HG02970 (cell line): ENCODE data around the gene ADAM10.
"Not testable (repeated sequence)": the region's sequence is repeated elsewhere in the genome, so short reads cannot be mapped to it uniquely, and the experiment has no call there.

Experiments used
- ATAC-seq: cut with Tn5 transposase; IDR thresholded peaks from one replicate; pipeline ENCODE4 v1.9.1; 2021; ENCODE audit warnings: mild to moderate bottlenecking, moderate library complexity, moderate number of reproducible peaks; ENCODE audit not compliant: unreplicated experiment, low FRiP score

Gene ADAM10

DNA sequence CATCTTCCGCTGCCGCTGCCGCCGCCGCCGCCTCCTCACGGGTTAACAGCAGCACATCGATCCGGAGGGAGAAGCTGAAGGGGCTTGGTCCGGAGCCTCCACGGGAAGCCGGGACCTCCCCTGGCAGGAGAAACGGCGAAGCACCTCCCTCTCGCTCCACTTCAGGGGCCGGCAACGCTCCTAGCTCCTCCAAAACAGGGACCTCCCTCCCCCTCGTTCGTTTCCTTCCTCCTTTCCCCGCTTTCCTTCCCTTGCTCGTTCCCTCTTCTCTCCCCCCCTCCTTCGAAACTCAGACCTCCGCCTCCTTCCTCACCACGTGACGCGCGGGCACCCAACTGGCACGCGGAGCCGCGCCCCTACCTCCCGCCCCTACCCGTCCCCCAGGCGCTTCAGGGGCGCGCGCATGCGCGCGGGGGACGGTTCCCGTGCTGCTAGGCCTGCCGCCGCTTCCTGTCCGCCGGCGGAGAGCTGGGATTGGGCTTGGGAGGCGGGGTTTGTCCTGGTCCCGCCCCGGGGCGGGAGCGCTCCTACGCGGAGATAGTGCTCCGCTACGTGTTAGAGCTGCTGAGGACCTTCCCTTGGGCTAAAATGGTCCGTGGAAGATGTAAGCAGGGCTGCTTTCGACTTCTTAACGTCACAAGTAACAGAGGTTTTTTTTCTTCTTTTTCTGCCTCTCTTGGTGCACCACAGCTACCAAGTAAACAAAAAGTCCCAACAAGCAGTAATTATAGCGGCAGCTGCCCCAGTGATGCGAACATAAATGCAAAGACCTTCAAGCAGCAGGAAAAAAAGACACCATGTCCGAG, at the start of gene ADAM10:
Gene ADAM10 (minus strand): TSS at position 176 of the 806 bp plus-strand sequence. CDS start 173 bp downstream, at position 3.
- ATAC-seq, result peak; percentile 86

GRCh38 chr15:58797505-58797904, 48.0 kb upstream of the ADAM10 start:
- no peak for ATAC-seq

DNA sequence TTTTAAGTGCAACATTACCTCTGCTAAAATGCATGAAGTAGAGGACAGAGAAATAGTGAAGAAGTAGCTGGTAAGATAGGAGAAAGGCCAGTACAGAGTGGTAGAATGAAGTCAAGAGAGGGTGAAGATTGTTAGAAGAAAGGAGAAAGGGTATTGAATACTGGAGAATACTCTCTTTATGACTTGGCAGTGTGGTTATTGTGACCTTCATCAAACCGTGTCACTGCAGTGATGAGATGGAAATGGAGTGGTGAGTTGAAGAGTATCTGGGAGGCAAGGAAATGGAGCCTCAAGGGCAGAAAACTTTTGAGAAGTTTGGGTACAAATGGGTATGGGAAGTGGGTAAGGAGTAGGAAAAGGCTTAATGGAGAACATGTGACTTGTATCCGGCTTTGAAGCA, 46.3 kb upstream of the ADAM10 start:
- ATAC-seq, result no peak

DNA sequence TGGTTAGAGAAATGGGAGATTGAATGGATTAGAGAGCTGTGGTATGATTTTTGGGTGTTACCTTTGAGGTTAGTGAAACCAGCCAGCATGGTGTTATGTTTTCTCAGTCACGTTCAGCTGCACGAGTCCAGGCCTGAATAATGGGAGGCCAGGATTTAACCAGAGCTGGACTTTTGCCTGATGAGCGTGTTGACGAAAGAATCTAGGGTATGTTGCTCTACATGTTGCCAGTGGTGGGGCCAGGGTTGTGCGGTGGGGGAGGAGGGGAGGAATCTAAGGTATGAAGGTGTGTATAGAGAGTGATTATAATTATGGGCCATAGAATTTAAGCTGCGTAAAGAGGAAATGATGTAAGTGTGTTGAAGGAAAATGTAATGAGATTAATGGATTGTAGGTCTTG, 44.4 kb upstream of the ADAM10 start:
- no peak for ATAC-seq

DNA sequence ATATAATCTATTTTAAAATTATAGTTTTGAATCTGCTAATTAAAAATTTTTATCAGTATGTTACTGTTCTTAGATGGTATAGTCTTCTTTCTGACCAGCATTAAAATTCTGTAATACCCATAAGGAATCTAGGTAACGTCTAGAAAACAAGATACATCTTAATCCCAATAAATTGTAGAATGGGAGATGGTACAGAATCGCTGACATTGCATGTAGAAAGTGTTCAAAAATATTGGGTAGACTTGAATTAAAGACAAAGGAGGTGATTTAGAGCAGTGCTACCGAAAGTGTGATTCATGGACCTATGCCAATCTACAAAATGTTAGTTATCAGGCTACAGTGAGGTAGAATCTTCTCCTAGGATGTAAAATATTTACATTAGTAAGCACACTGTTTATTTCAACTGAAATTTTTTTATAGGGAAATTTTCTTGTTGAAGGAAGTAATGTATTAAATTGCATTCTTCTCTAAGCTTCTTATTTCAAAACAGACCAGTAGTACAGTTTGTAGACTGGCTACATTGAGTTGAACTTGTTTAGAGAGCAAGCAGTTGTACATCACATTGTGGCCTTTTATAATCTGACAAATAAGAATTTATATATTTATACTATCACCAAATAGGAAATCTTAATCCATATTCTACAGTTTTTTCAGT, 38.7 kb upstream of the ADAM10 start:
- ATAC-seq, result no peak

- no peak for ATAC-seq
Measured at GRCh38 chr15:58785355-58785754, 35.8 kb upstream of the ADAM10 start.

DNA sequence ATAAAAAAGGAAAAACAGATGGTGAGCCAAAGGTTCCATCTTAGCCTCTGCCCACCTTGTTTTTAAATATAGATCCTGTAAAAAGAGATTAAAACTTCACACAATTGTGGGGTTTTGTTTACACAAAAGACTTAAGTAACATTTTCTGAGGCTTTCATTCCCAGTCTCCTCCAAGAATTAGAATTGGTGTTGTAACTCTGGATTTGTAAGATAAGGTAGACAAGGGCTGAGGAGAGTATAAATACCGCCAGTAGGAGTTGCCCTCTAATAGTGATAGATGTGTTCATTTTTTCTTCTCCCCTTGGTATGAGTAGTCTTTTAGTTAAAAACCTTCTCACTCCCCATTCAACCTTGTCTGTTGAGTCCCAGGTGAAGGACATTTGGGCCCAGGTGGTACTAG, 30.0 kb upstream of the ADAM10 start:
- no peak for ATAC-seq

DNA sequence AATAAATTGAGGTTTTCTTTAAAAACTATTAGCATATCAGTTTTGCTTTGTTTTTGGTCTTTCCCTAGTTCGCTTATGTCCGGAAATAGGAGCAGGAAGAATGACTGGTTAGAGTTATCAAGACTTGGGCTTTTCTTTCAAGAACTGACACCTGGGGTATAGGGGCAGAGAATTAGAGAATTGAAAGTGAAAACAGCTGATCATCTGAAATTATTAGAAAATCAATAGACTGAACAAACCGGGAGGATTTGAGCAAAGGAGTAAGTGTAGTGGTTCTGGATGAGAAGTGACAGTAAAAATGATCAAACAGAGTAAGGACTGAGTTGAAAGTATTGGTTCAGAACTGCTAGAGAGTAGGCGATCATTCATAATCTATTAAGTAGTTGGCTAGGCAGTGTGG, 27.6 kb upstream of the ADAM10 start:
- no peak for ATAC-seq

DNA sequence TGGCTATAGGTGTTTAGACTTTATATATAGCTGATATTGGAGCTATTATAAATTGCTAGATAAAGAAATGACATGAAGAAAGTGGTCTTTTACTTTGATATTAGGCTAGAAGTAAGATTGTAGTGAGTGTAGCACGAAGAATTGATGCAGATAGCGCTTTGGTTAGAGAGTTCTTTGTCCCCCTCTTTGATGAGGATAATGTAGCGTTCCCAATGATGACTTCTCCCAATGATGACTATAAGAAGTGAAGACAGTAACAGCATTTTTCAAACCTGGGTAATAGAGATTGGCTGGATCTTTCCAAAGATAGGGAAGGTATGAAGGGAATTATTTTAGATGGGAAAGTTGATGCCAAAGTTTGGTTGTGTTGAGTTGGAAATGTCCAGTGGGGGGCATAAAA, 25.9 kb upstream of the ADAM10 start:
- no peak for ATAC-seq

DNA sequence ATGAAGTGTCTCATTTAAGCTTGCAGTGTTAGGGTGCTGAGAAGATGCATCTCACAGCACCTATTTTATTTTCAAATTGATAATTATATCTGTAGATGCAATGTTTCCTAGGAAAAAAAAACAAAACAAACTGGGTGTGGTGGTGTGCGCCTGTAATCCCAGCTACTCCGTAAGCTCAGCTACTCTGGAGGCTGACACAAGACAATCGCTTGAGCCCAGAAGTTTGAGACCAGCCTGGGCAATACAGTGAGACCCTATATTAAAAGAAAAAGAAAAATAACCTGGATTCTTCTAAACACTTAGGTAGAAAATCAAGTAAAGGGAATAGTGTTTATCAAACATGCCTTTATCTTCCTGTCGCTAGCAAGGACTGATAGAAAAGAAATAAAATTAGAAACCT, 23.5 kb upstream of the ADAM10 start:
- no peak for ATAC-seq

DNA sequence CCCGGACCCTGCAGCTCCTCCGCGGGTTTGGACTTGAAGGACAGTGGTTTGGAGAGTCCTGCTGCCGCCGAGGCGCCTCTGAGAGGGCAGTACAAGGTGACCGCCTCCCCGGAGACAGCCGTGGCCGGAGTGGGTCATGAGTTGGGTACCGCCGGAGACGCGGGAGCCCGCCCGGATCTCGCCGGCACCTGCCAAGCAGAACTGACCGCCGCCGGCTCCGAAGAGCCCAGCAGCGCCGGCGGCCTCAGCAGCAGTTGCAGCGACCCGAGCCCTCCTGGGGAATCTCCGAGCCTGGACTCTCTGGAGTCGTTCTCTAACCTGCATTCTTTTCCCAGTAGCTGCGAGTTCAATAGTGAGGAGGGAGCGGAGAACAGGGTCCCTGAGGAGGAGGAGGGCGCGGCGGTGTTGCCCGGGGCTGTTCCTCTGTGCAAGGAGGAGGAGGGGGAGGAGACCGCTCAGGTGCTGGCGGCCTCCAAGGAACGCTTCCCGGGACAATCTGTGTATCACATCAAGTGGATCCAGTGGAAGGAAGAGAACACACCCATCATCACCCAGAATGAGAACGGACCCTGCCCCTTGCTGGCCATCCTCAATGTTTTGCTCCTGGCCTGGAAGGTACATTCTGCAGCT, 22.2 kb upstream of the ADAM10 start:
- ATAC-seq, result no peak

DNA sequence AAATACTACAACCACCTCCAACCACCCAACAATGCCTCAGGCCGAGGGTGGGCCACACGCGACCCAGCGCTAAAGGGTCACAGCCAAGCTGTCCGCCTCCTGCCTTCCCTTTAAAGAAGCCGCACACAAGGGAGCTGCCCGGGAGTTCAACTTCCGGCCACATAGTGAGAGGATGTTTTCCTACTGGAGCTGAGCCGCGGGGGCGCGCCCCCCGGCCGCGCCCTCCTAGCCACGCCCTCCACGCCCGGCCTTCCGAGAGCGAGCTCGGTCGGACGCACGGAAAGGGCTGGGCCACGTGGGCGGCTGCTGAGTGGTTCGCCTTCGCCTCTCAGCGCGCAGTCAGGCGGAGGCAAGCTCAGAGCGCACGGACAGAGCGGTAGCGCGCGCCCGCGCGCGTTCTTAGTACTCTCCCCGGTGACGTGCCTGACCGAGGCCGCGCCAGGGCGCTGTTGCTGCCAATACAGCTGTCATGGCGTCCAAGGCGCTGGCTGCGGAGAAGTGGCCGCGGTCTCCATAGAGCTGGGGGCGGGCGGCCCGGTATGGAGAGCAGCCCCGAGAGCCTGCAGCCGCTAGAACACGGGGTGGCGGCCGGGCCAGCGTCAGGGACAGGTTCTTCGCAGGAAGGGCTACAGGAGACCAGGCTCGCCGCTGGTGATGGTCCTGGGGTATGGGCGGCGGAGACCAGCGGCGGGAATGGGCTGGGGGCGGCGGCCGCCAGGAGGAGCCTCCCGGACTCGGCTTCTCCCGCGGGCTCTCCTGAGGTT, 21.5 kb upstream of the ADAM10 start, which contains the start of gene MINDY2:
Gene MINDY2 (plus strand): TSS at position 446 of the 764 bp plus-strand sequence. CDS start 94 bp downstream, at position 540.
- peak; percentile 96 for ATAC-seq

DNA sequence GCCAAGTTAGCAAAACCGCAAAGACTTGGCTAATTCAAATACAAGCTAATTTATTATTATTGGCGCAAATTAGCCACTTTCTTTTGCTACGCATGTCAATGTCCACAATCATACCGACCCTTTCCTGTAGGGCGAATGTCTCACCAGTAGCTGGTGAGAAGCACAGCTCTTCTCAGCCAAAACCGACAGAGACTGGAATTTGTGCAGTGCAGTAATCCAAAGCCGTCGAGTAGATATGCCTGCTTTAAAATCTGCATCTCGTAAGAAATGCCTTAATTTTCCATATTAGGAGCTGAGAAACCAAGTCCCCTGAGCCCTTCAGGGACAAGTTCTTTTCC, 21.0 kb upstream of the ADAM10 start:
- ATAC-seq, result peak; percentile 16

GRCh38 chr15:58768601-58769004, 19.1 kb upstream of the ADAM10 start:
- not testable (repeated sequence) for ATAC-seq

- no peak for ATAC-seq
Measured at GRCh38 chr15:58766290-58766689, 16.8 kb upstream of the ADAM10 start.

GRCh38 chr15:58764468-58764867, 15.0 kb upstream of the ADAM10 start:
- no peak for ATAC-seq

DNA sequence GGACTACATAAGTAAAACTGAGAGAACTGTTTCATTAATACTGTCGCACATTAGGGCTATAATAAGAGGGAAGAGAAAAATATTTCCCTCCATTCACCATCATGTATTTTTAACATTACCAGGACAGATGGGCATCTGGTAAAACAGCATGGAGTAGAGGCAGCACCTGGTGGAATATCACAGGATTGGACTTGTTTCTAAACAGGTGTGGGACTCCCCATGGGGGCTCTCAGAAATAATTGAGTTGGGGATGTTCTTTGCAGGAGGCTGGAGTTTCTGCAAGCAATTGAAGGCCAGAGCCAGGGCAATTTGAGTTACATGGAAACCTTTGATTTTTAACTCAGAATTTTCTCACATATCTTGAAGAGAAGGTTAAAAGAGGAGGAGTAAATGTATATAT, 13.2 kb upstream of the ADAM10 start:
- no peak for ATAC-seq

DNA sequence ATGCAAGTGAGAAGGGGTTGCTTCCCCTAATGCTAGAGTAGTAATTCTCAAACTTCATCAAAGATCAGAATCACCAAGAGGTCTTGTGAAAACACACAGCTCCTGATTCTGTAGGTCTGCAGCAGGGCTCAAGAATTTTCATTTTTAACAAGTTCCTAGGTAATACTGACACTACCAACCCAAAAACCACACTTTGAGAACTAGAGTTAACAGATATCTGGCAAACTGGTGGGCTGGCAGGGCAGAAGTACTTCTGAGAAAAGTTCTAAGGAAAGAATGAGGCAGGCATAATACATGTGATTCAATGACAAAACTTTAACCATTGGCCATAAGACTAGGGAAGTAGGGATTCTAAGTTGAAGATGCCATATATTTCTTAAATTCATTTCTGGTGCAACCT, 12.8 kb upstream of the ADAM10 start:
- no peak for ATAC-seq

DNA sequence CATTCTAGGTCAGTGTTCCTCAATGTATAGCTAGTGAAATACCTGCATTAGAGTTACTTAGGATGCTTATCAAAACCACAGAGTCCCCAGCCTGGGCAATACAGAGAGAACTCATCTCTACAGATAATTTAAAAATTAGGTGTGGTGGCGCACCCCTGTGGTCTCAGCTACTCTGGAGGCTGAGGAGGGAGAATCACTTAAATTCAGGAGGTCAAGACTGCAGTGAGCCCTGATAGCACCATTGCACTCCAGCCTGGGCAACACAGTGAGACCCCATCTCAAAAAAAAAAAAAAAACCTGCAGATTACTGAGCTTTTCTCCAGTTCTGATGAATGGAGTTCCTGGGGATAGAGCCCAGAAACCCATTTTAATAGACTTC, 11.5 kb upstream of the ADAM10 start:
- no peak for ATAC-seq

- no peak for ATAC-seq
Measured at GRCh38 chr15:58760385-58761009, 11.0 kb upstream of the ADAM10 start.
